GM10266 (cell line): ENCODE measurements around the gene MYDGF.
A peak's percentile ranks its signal among the peaks of the same experiment; 100 is the strongest.

Experiments used
- DNase-seq: peaks from one replicate; pipeline ENCODE4 v3.0.0; 2012; ENCODE audit errors: extremely low spot score
- TF ChIP-seq, protein P1 (sequence below): IDR thresholded peaks from 2 replicates; pipeline ENCODE4 v1.5.1; 2012; ENCODE audit warnings: mild to moderate bottlenecking, low read depth; ENCODE audit not compliant: control insufficient read depth, insufficient read depth; ENCODE audit errors: missing control alignments

The MYDGF gene

DNA sequence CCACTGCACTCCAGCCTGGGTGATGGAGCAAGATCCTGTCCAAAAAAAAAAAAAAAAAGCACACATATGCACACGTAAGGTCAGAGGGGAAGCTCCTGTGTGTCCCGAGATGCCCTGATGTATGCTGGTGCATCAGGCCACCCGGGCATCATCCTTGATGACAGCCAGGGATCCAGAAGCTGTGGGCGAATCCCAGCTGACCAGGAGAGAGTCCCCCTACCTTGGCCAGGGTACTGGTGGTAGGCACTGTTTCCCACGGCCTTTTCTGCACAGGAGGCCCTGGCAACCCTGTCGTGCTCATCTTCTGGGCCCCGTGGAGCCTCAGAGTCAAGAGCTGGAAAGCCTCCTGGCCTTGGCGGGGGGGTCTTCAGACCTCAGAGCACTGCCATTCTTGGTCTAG lies 14.0 kb downstream of the MYDGF start:
- TF ChIP-seq, protein P1, sequence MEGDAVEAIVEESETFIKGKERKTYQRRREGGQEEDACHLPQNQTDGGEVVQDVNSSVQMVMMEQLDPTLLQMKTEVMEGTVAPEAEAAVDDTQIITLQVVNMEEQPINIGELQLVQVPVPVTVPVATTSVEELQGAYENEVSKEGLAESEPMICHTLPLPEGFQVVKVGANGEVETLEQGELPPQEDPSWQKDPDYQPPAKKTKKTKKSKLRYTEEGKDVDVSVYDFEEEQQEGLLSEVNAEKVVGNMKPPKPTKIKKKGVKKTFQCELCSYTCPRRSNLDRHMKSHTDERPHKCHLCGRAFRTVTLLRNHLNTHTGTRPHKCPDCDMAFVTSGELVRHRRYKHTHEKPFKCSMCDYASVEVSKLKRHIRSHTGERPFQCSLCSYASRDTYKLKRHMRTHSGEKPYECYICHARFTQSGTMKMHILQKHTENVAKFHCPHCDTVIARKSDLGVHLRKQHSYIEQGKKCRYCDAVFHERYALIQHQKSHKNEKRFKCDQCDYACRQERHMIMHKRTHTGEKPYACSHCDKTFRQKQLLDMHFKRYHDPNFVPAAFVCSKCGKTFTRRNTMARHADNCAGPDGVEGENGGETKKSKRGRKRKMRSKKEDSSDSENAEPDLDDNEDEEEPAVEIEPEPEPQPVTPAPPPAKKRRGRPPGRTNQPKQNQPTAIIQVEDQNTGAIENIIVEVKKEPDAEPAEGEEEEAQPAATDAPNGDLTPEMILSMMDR = no peak
- no peak for DNase-seq

DNA sequence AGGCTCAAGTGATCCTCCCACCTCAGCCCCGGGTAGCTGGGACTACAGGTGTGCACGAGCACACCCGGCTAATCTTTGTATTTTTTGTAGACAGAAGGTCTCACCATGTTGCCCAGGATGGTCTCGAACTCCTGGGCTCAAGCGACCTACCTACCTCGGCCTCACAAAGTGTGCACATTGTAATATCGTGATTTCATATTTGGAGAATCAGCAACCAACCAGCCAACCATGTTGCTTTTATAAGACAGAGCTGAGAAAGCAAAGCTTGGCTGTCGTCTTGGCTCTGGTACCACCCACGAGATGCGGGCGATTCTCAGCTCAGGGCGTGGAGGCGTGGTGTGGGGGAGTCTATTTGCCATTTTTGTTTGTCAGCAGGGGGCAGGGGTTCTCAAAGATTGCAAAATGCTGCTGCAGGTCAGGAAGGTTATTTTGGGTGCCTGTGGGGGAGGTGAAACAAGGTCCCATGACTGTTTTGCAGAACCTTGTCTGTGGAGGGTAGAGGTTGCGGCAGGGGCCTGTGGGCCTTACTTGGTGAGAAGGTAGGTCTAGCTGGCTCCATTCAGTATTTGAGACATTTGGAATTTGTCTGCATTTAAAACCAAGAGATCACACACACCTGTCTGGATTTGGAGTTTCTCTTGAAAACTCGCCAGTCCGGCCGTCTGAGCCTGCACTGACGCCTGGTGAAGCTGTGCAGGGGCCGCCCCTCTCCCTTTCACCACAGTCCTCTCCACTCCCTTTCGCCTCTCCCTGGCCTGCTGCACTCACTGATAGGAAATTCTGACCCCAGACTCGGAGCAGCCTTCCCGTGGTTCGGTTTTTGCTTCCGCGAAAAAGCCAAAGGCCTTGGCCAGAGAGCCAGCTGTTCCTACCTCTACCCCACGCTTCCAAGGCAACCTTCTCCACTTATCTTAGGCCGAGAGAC lies 15.4 kb downstream of the MYDGF start:
- peak; percentile 64 for DNase-seq
- TF ChIP-seq, protein P1 = peak; percentile 31

- no peak for DNase-seq
- TF ChIP-seq, protein P1 = no peak
These were observed 16.2 kb downstream of the MYDGF start for GRCh38 chr19:4653793-4654436.

GRCh38 chr19:4652075-4652474 lies 18.1 kb downstream of the MYDGF start:
- TF ChIP-seq, protein P1 = no peak
- DNase-seq = no peak

- TF ChIP-seq, protein P1 = no peak
- no peak for DNase-seq
These were observed 20.0 kb downstream of the MYDGF start for GRCh38 chr19:4650159-4650558.

- DNase-seq = no peak
- TF ChIP-seq, protein P1 = no peak
These were observed 20.6 kb downstream of the MYDGF start for GRCh38 chr19:4649392-4650047.
